Osteoblast (primary cell): ENCODE measurements around the gene ARMCX2. TPM values are rescaled to one million over a fixed set of nuclear protein-coding genes. Genes with fewer than 3 reads are reported as not detected.
A peak's percentile ranks its signal among the peaks of the same experiment; 100 is the strongest.

Experiments
- DNase-seq: peaks from one replicate; pipeline ENCODE4 v3.0.0; 2011; ENCODE audit warnings: low spot score, mixed read lengths; ENCODE audit not compliant: insufficient read length; ENCODE audit errors: missing footprints
- H2AFZ ChIP-seq: 2 replicates; pipeline ENCODE4 v1.6.0; 2011; ENCODE audit warnings: mild to moderate bottlenecking, low read length
- H3K27ac ChIP-seq: 2 replicates; pipeline ENCODE4 v1.5.1; 2011; ENCODE audit warnings: mild to moderate bottlenecking, low read depth, low read length, moderate library complexity
- H3K27me3 ChIP-seq: 2 replicates; pipeline ENCODE4 v1.6.0; 2012; ENCODE audit warnings: mild to moderate bottlenecking, control low read depth, inconsistent platforms, low read length, moderate library complexity; ENCODE audit not compliant: insufficient read depth
- H3K36me3 ChIP-seq: 2 replicates; pipeline ENCODE4 v1.5.1; 2011; ENCODE audit warnings: mild to moderate bottlenecking, low read length, control low read depth, moderate library complexity; ENCODE audit not compliant: insufficient read depth
- H3K4me1 ChIP-seq: 2 replicates; pipeline ENCODE4 v1.5.1; 2011; ENCODE audit warnings: mild to moderate bottlenecking, low read length, control low read depth, moderate library complexity; ENCODE audit not compliant: insufficient read depth
- H3K4me2 ChIP-seq: 2 replicates; pipeline ENCODE4 v1.6.0; 2011; ENCODE audit warnings: mild to moderate bottlenecking, low read length; ENCODE audit not compliant: insufficient read depth
- H3K4me3 ChIP-seq: fragments of 200-600 bp; sonication (generic); 3 replicates; pipeline ENCODE4 v1.5.1; 2012; ENCODE audit warnings: mild to moderate bottlenecking, low read length, inconsistent platforms; ENCODE audit not compliant: insufficient read depth
- H3K79me2 ChIP-seq: 2 replicates; pipeline ENCODE4 v1.6.0; 2012; ENCODE audit warnings: mild to moderate bottlenecking, low read length, control low read depth, inconsistent platforms; ENCODE audit not compliant: insufficient read depth
- H3K9me3 ChIP-seq: 2 replicates; pipeline ENCODE4 v1.5.1; 2011; ENCODE audit warnings: low read depth, low read length, control low read depth
- H4K20me1 ChIP-seq: 2 replicates; pipeline ENCODE4 v1.6.0; 2012; ENCODE audit warnings: mild to moderate bottlenecking, low read length, control low read depth; ENCODE audit not compliant: insufficient read depth
- CTCF ChIP-seq: IDR thresholded peaks from 2 replicates; pipeline ENCODE4 v1.5.1; 2011; ENCODE audit warnings: mild to moderate bottlenecking, low read depth, low read length, moderate library complexity; ENCODE audit errors: extremely low read depth
- total RNA-seq: library from RNA; depleted of rRNA; stranded (reverse); fragments of >200 nt; gene quantifications from 2 replicates; pipeline ENCODE4 v1.2.3, GENCODE V29; 2012

The ARMCX2 gene
- total RNA-seq, 1 donor, result 87.2 TPM

GRCh38 chrX:101642093-101642492 is 17.6 kb downstream of the ARMCX2 start:
- TF ChIP-seq CTCF, result no peak
- Histone ChIP-seq H3K4me2 (no peak overlapping the region), H4K20me1 (no peaks in the 10 kb centered on the region), H3K36me3 (no peaks in the 10 kb centered on the region), H3K4me3 (no peak overlapping the region), H3K9me3 (no peaks in the 10 kb centered on the region), H3K4me1 (no peaks in the 10 kb centered on the region), H3K79me2 (no peaks in the 10 kb centered on the region), H2AFZ (no peak overlapping the region), H3K27ac (no peak overlapping the region), H3K27me3 (peaks cover 13% of the 10 kb centered on the region)
- no peak for DNase-seq

- no peak overlapping the region for H3K4me3 ChIP-seq
- no peak overlapping the region for H3K27ac ChIP-seq
- no peak overlapping the region for H2AFZ ChIP-seq
- H3K36me3 ChIP-seq, result no peaks in the 10 kb centered on the region
- no peak for TF ChIP-seq CTCF
- H3K9me3 ChIP-seq, result no peaks in the 10 kb centered on the region
- peaks cover 13% of the 10 kb centered on the region for H3K27me3 ChIP-seq
- H3K4me2 ChIP-seq, result no peak overlapping the region
- DNase-seq, result no peak
- H3K4me1 ChIP-seq, result no peaks in the 10 kb centered on the region
- no peaks in the 10 kb centered on the region for H3K79me2 ChIP-seq
- peaks cover 2% of the 10 kb centered on the region for H4K20me1 ChIP-seq
These were observed 20.1 kb downstream of the ARMCX2 start for GRCh38 chrX:101639583-101639982.

GRCh38 chrX:101619364-101619763 is 40.3 kb downstream of the ARMCX2 start:
- Histone ChIP-seq H3K27me3 (no peaks in the 10 kb centered on the region), H3K36me3 (no peaks in the 10 kb centered on the region), H2AFZ (no peak overlapping the region), H4K20me1 (peaks cover 7% of the 10 kb centered on the region), H3K4me2 (no peak overlapping the region), H3K27ac (no peak overlapping the region), H3K9me3 (no peaks in the 10 kb centered on the region), H3K4me1 (peaks cover 3% of the 10 kb centered on the region), H3K4me3 (no peak overlapping the region), H3K79me2 (peaks cover 26% of the 10 kb centered on the region)
- DNase-seq, result no peak
- TF ChIP-seq CTCF, result no peak

GRCh38 chrX:101617211-101618191 is 42.1 kb downstream of the ARMCX2 start, which contains the start of gene ARMCX6:
TSS of gene ARMCX6 (minus strand) at chrX:101618000. CDS start at chrX:101616620, 1,380 bp downstream.
- no peaks in the 10 kb centered on the region for H4K20me1 ChIP-seq
- H3K4me2 ChIP-seq, result peak within 1 kb of the TSS; percentile 80
- H3K27ac ChIP-seq, result peak within 1 kb of the TSS; percentile 54
- H3K9me3 ChIP-seq, result no peaks in the 10 kb centered on the region
- peaks cover 12% of the 10 kb centered on the region for H3K79me2 ChIP-seq
- peak within 1 kb of the TSS; percentile 79 for H2AFZ ChIP-seq
- peak; percentile 90 for DNase-seq
- no peaks in the 10 kb centered on the region for H3K27me3 ChIP-seq
- no peaks in the 10 kb centered on the region for H3K36me3 ChIP-seq
- peak within 1 kb of the TSS; percentile 79 for H3K4me3 ChIP-seq
- TF ChIP-seq CTCF, result peak; percentile 28
- no peaks in the 10 kb centered on the region for H3K4me1 ChIP-seq
